HL-60 (cell line): ENCODE measurements around the gene BAG5.

ENCODE experiments used
- DNase-seq, 2 experiments: peaks; one replicate each; pipeline ENCODE4 v3.0.0-alpha.2; 2010 to 2020; ENCODE audit warnings: low read depth in 1 of 2, low spot score in 1 of 2
- H3K27ac ChIP-seq: fragments of 250-450 bp; sonication (Bioruptor Pico); replicated peaks from 2 replicates; pipeline ENCODE4 v1.5.1; 2020; ENCODE audit warnings: mild to moderate bottlenecking, moderate library complexity
- H3K27me3 ChIP-seq: fragments of 250-450 bp; sonication (Bioruptor Pico); 2 replicates; pipeline ENCODE4 v1.5.1; 2021; ENCODE audit warnings: mild to moderate bottlenecking, moderate library complexity; ENCODE audit not compliant: insufficient read depth, poor library complexity, severe bottlenecking
- H3K4me3 ChIP-seq: replicated peaks from 2 replicates; pipeline ENCODE4 v1.5.1; 2011; ENCODE audit warnings: mild to moderate bottlenecking, control low read depth, low read length; ENCODE audit not compliant: insufficient read depth
- CTCF ChIP-seq: IDR thresholded peaks from one replicate; pipeline ENCODE4 v1.5.1; 2011; ENCODE audit warnings: low read length, control low read depth, inconsistent platforms; ENCODE audit not compliant: insufficient read depth
- GABPA ChIP-seq: IDR thresholded peaks from 2 replicates; pipeline ENCODE4 v1.6.1; 2012; ENCODE audit warnings: low read depth
- POLR2AphosphoS5 ChIP-seq: IDR thresholded peaks from 2 replicates; pipeline ENCODE4 v1.6.1; 2012; ENCODE audit warnings: low read depth
- REST ChIP-seq: IDR thresholded peaks from 2 replicates; pipeline ENCODE4 v1.6.1; 2012; ENCODE audit warnings: low read depth; ENCODE audit not compliant: insufficient replicate concordance
- SPI1 ChIP-seq: IDR thresholded peaks from 2 replicates; pipeline ENCODE4 v1.6.1; 2012; ENCODE audit warnings: low read depth, mild to moderate bottlenecking, borderline replicate concordance

The BAG5 gene

GRCh38 chr14:103508521-103509329 is 53.7 kb downstream of the BAG5 start:
- Histone ChIP-seq H3K4me3 (no peak overlapping the region), H3K27ac (no peak overlapping the region), H3K27me3 (no peaks in the 10 kb centered on the region)
- TF ChIP-seq POLR2AphosphoS5 (no peak), GABPA (no peak), CTCF (no peak), REST (no peak), SPI1 (no peak)
- no peak for DNase-seq

GRCh38 chr14:103507751-103508150 is 54.7 kb downstream of the BAG5 start:
- no peak for DNase-seq
- no peak overlapping the region for H3K27ac ChIP-seq
- TF ChIP-seq SPI1 = no peak
- TF ChIP-seq CTCF = no peak
- TF ChIP-seq POLR2AphosphoS5 = no peak
- no peak for TF ChIP-seq REST
- TF ChIP-seq GABPA = no peak
- no peak overlapping the region for H3K4me3 ChIP-seq
- H3K27me3 ChIP-seq = no peaks in the 10 kb centered on the region
